Measurements from ENCODE around the gene RCN2. TPM values are rescaled to one million over a fixed set of nuclear protein-coding genes. Genes with fewer than 3 reads are reported as not detected.

RCN2 gene
- polyA plus RNA-seq, 1 experiment, result 30.8 TPM

DNA sequence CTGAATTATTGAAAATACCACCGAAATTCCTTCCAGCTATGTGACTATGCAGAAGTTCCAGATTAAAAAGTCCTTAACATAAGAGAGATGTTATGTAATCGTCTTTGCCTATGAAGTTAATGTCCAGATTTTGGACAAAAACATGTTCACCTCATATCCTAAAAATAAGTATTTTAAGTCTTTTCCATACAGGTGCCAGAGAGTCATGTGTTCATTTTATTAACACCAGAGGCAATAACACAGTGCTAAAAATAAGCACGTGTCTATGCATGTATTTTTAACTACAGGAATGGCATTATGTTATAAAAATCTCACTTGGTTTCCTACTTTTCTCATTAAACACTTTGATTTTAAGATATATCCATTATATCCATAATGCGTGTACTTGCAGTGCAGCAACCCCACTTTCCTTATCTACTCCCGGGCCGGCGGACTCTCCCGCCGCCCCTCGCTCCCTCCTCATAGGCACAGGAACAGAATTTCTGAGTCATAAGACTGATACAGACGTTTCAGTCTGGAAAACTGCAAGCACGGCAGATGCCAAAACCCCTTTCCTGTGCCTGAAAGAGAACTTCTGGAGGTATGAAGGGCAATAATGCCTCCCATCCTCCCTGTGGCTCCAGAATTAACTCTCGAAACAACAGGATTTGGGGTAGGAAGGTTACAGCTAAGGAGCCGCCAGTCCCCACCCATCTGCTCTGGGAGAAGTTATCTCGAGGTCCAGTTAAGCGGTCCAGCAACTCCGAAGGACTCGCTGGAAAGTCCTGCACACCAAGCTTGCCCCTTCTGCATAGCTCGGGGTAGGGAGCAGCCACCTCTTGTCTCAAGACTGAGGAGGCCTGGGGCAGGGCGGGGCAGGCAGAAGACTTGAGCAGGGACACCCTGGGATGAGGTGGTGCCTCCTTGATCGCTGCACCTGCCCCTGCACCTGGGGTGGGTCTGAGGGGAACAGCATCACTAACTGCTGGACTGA is 41.1 kb downstream of the RCN2 start:
- no peak for DNase-seq (ENCODE audit: low read depth)
- Histone ChIP-seq H3K4me3 (ENCODE audit: low read depth, low read length) (no peak overlapping the region), H3K36me3 (ENCODE audit: control insufficient read depth, insufficient read depth, low read length) (no peaks in the 10 kb centered on the region), H3K27me3 (ENCODE audit: control insufficient read depth, insufficient read depth, low read length) (peaks cover 5% of the 10 kb centered on the region)
- no peak for TF ChIP-seq CTCF (IDR thresholded peaks at IDR 0.05; ENCODE audit: insufficient read depth, low read depth, low read length)
- POLR2A ChIA-PET, result no interaction called here
- CTCF ChIA-PET, result interaction anchor here (0.9 to 2.3 kb wide), 7 partner anchors 10 to 571 kb away, joined by 3 to 9 read pairs (median 4); no protein-coding TSS in a partner anchor

DNA sequence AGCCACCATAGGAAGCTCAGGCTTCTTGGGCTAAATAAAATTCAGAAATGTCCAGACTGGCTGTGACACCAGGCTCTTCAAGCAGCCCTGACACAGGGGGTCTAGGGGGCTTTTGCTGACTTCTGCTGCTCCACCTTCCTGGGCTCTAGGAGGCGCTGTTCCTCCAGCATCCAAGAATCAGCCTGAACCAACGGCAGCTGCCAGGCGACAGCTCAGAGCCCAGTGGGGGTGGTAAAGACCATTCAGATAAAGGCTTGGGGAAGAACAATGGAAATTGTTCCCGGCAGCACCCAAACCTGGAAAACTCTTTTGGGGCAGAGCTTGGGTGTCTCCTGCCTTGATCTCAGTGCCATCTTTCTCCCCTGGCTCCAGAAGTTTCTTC is 41.8 kb downstream of the RCN2 start:
- ChIA-PET CTCF (interaction anchor here (0.9 to 2.3 kb wide), 7 partner anchors 9 to 570 kb away, joined by 3 to 9 read pairs (median 4); no protein-coding TSS in a partner anchor), POLR2A (no interaction called here)
- peak; percentile 44 for TF ChIP-seq CTCF (IDR thresholded peaks at IDR 0.05; ENCODE audit: insufficient read depth, low read depth, low read length)
- Histone ChIP-seq H3K27me3 (ENCODE audit: control insufficient read depth, insufficient read depth, low read length) (peaks cover 5% of the 10 kb centered on the region), H3K36me3 (ENCODE audit: control insufficient read depth, insufficient read depth, low read length) (no peaks in the 10 kb centered on the region), H3K4me3 (ENCODE audit: low read depth, low read length) (no peak overlapping the region)
- DNase-seq (ENCODE audit: low read depth), result no peak

GRCh38 chr15:76973906-76974305 is 42.4 kb downstream of the RCN2 start:
- ChIA-PET CTCF (interaction anchor here (1.0 to 2.3 kb wide), 5 partner anchors 9 to 22 kb away, joined by 3 to 9 read pairs (median 4); no protein-coding TSS in a partner anchor), POLR2A (no interaction called here)
- H3K27me3 ChIP-seq (ENCODE audit: control insufficient read depth, insufficient read depth, low read length), result peaks cover 5% of the 10 kb centered on the region
- H3K4me3 ChIP-seq (ENCODE audit: low read depth, low read length), result no peak overlapping the region
- no peaks in the 10 kb centered on the region for H3K36me3 ChIP-seq (ENCODE audit: control insufficient read depth, insufficient read depth, low read length)
- DNase-seq (ENCODE audit: low read depth), result no peak
- no peak for TF ChIP-seq CTCF (IDR thresholded peaks at IDR 0.05; ENCODE audit: insufficient read depth, low read depth, low read length)

GRCh38 chr15:76974456-76975036 is 43.0 kb downstream of the RCN2 start:
- no peak for DNase-seq (ENCODE audit: low read depth)
- H3K36me3 ChIP-seq (ENCODE audit: control insufficient read depth, insufficient read depth, low read length), result no peaks in the 10 kb centered on the region
- no peak overlapping the region for H3K4me3 ChIP-seq (ENCODE audit: low read depth, low read length)
- TF ChIP-seq CTCF (IDR thresholded peaks at IDR 0.05; ENCODE audit: insufficient read depth, low read depth, low read length), result no peak
- CTCF ChIA-PET, result interaction anchor here (2.2 to 2.3 kb wide), 2 partner anchors 8 to 11 kb away, joined by 8 to 9 read pairs; no protein-coding TSS in a partner anchor
- POLR2A ChIA-PET, result no interaction called here
- H3K27me3 ChIP-seq (ENCODE audit: control insufficient read depth, insufficient read depth, low read length), result peaks cover 5% of the 10 kb centered on the region

DNA sequence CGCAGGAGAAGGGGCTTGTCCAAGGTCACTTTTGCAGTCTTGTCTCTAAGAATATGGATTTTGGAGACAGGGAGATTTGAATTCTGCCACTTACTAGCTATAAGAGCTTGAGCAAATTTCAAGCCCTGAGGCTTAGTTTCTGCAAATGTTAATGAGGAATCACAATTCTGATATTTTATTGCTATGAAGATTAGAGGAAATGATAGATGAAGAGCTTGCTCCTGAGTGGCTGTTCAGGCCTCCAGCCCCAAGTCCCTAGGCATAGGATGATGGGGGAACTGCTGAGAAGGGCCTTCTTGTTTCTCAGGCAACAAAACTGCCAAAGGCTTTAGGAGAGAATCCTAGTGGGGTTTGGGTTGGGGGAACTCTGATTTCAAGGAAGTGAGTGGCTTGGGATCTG is 44.6 kb downstream of the RCN2 start:
- POLR2A ChIA-PET, result interaction anchor here (0.5 kb wide), 1 partner anchor 14 kb away, joined by 12 read pairs; no protein-coding TSS in a partner anchor
- CTCF ChIA-PET, result no interaction called here
- Histone ChIP-seq H3K27me3 (ENCODE audit: control insufficient read depth, insufficient read depth, low read length) (peaks cover 5% of the 10 kb centered on the region), H3K36me3 (ENCODE audit: control insufficient read depth, insufficient read depth, low read length) (no peaks in the 10 kb centered on the region), H3K4me3 (ENCODE audit: low read depth, low read length) (no peak overlapping the region)
- no peak for TF ChIP-seq CTCF (IDR thresholded peaks at IDR 0.05; ENCODE audit: insufficient read depth, low read depth, low read length)
- no peak for DNase-seq (ENCODE audit: low read depth)

Measured in BJ (cell line).